Measurements from ENCODE around the gene LIN28B.
"Not testable (repeated sequence)": the region's sequence is repeated elsewhere in the genome, so short reads cannot be mapped to it uniquely, and the experiment has no call there.

Gene LIN28B

DNA sequence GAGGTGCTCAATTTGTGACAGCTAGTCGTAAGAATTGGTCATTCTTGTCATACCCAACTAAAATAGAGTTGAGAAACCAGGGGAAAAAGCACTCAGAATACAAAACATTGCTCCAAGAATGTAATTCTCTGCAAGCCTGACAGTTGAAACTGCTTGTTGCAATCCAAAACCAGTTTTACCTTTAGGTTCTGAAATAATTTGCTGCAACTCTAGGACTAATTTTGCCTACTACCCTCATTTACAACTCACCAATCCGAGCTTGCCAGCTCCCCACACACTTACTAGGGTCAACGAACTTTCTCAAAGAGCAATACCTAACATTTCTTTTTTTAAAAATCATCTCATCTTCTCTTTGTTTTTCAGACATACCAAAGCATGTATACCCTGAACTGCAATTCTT lies 29.7 kb downstream of the LIN28B start:
- CTCF ChIA-PET, result no interaction called here

DNA sequence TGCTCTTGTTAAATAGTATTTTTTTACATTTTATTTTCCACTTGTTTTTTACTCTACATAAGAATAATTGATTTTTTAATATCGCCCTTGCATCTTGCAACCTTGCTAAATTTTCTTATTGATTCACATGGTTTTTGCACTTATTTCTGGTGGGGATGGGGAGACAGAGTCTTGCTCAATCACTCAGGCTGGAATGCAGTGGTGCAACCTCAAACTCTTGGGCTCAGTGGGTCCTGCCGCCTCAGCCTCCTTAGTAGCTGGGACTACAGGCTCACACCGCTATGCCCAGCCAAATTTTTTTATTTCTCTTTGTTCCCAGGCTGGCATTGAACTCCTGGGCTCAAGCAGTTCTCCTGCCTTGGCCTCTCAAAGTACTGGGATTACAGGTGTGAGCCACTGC lies 30.3 kb downstream of the LIN28B start:
- POLR2A ChIA-PET, result no interaction called here
- DNase-seq (ENCODE audit: low read depth, low spot score), result no peak
- CTCF ChIA-PET, result no interaction called here
- TF ChIP-seq, protein P1, sequence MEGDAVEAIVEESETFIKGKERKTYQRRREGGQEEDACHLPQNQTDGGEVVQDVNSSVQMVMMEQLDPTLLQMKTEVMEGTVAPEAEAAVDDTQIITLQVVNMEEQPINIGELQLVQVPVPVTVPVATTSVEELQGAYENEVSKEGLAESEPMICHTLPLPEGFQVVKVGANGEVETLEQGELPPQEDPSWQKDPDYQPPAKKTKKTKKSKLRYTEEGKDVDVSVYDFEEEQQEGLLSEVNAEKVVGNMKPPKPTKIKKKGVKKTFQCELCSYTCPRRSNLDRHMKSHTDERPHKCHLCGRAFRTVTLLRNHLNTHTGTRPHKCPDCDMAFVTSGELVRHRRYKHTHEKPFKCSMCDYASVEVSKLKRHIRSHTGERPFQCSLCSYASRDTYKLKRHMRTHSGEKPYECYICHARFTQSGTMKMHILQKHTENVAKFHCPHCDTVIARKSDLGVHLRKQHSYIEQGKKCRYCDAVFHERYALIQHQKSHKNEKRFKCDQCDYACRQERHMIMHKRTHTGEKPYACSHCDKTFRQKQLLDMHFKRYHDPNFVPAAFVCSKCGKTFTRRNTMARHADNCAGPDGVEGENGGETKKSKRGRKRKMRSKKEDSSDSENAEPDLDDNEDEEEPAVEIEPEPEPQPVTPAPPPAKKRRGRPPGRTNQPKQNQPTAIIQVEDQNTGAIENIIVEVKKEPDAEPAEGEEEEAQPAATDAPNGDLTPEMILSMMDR (IDR thresholded peaks at IDR 0.05; ENCODE audit: insufficient read depth, low read length, missing control alignments), result no peak
- no peak overlapping the region for H3K4me3 ChIP-seq (ENCODE audit: low read depth, low read length)

More for the DNA sequence above, 29.7 kb downstream of the LIN28B start:
- POLR2A ChIA-PET, result no interaction called here
- TF ChIP-seq, protein P1 (IDR thresholded peaks at IDR 0.05; ENCODE audit: insufficient read depth, low read length, missing control alignments), result no peak
- no peak overlapping the region for H3K4me3 ChIP-seq (ENCODE audit: low read depth, low read length)
- no peak for DNase-seq (ENCODE audit: low read depth, low spot score)

DNA sequence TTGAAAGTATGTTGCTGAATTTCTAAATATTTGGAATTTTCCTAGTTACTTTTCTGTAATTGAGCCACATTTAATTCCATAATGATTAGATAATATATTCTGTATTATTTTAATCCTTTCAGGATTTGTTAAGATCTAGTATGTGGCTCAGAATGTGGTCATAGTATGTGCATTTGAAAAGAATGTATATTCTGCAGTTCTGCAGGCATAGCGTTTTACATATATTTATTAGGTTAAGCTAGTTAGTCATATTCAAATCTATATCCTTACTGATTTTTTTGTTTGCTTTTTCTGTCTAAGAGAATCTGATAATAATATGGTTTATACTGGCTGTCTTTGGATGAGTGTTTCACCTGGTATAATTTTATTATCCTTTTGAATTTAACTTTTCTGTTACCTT lies 33.2 kb downstream of the LIN28B start:
- TF ChIP-seq, protein P1 (IDR thresholded peaks at IDR 0.05; ENCODE audit: insufficient read depth, low read length, missing control alignments), result no peak
- POLR2A ChIA-PET, result no interaction called here
- no peak for DNase-seq (ENCODE audit: low read depth, low spot score)
- CTCF ChIA-PET, result no interaction called here
- no peak overlapping the region for H3K4me3 ChIP-seq (ENCODE audit: low read depth, low read length)

- H3K4me3 ChIP-seq (ENCODE audit: low read depth, low read length); CTCF ChIA-PET; DNase-seq (ENCODE audit: low read depth, low spot score); POLR2A ChIA-PET: not testable (repeated sequence)
These were observed 34.2 kb downstream of the LIN28B start for GRCh38 chr6:104991062-104991461.

DNA sequence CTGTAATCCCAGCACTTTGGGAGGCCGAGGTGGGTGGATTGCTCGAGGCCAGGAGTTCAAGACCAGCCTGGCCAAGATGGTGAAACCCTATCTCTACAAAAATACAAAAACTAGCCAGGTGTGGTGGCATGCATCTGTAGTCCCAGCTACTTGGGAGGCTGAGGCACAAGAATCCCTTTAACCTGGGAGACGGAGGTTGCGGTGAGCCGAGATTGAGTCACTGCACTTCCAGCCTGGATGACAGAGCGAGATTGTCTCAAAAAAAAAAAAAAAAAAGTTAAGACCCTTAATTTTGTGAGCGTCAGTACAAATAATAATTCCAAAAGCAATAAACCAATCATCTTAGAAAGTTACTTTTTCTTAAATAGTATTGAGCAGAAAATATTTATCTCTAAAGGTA lies 36.7 kb downstream of the LIN28B start:
- POLR2A ChIA-PET; H3K4me3 ChIP-seq (ENCODE audit: low read depth, low read length); DNase-seq (ENCODE audit: low read depth, low spot score): not testable (repeated sequence)
- CTCF ChIA-PET, result interaction anchor here (1.2 to 7.4 kb wide), 3 partner anchors 8 to 92 kb away, joined by 3 to 106 read pairs (median 4); no protein-coding TSS in a partner anchor

DNA sequence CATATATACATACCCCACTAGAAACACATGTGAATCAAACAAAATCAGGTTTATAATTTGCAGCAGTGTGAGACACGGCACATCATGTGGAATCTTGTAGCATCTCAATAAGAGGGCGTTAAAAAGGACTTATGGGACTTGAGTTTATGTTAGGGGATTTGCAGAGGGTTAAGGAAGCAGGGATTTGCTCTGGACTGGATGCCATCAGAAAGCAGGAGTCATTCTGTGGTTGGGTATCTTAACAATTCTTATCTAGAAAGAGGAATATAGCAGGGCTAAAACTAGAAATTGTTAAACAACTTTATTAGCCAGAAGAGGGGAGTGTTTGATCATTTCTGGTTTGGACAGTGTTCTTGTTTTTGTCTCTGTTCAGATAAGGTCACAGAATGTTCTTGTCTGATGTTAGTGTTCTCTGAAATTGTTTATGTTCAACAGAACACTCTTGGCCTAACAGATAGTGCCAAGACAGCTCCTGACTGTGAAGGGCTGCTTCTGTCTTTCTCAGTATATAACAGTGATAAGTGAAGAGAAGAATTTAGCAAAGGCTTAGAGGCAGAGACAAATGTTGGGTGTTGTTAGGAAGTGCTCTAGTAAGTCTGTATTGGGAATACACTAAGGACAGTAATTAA lies 39.2 kb downstream of the LIN28B start:
- ChIA-PET POLR2A (no interaction called here), CTCF (interaction anchor here (1.4 to 7.4 kb wide), 2 partner anchors 83 to 92 kb away, joined by 5 to 106 read pairs; no protein-coding TSS in a partner anchor)

DNA sequence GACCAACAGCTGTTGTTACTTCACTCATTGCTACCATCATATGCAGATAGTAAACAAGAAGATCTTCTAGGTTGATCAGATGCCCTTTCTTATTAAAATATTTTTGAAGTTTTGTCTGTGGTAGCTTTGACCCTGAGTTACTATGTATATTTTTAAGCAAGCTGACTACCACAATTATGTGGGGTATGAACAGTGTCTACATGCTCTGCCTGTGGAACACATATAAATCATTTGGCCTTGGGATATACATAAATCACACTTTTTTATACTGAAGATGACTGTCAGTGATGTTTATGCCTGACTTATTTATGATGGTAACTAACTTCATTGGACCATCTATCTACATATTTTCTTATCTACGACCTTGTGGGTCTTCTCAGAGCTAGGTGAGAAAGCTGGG lies 44.2 kb downstream of the LIN28B start:
- DNase-seq (ENCODE audit: low read depth, low spot score), result no peak
- H3K4me3 ChIP-seq (ENCODE audit: low read depth, low read length), result no peak overlapping the region
- ChIA-PET CTCF (interaction anchor here (1.3 to 3.3 kb wide), 2 partner anchors 8 to 77 kb away, joined by 4 to 11 read pairs; no protein-coding TSS in a partner anchor), POLR2A (no interaction called here)
- TF ChIP-seq, protein P1 (IDR thresholded peaks at IDR 0.05; ENCODE audit: insufficient read depth, low read length, missing control alignments), result no peak

More for the DNA sequence above, 39.2 kb downstream of the LIN28B start:
- no peak overlapping the region for H3K4me3 ChIP-seq (ENCODE audit: low read depth, low read length)
- DNase-seq (ENCODE audit: low read depth, low spot score), result no peak
- TF ChIP-seq, protein P1 (IDR thresholded peaks at IDR 0.05; ENCODE audit: insufficient read depth, low read length, missing control alignments), result no peak

Measured in AG04449 (cell line).